ENCODE measurements around the gene OCA2.

The OCA2 gene

GRCh38 chr15:27757052-27757451, 342.1 kb downstream of the OCA2 start:
- no peaks in the 10 kb centered on the region for H3K9me3 ChIP-seq (ENCODE audit: low read length)
- no peak overlapping the region for H3K27ac ChIP-seq (ENCODE audit: low read depth, low read length, poor library complexity, severe bottlenecking)
- no peak overlapping the region for H3K9ac ChIP-seq (ENCODE audit: low read length)
- no peak overlapping the region for H3K4me2 ChIP-seq (ENCODE audit: low read length)
- H4K20me1 ChIP-seq (ENCODE audit: insufficient read depth, low read length) = no peaks in the 10 kb centered on the region
- H3K27me3 ChIP-seq (ENCODE audit: insufficient read depth, low read length) = no peaks in the 10 kb centered on the region
- H3K36me3 ChIP-seq (ENCODE audit: insufficient read depth, low read length) = no peaks in the 10 kb centered on the region
- TF ChIP-seq CTCF (IDR thresholded peaks at IDR 0.05; ENCODE audit: low read length) = no peak
- TF ChIP-seq EZH2 (IDR thresholded peaks at IDR 0.05; ENCODE audit: borderline replicate concordance, low read length) = no peak
- no peak overlapping the region for H3K4me3 ChIP-seq (ENCODE audit: low read depth, low read length, poor library complexity, severe bottlenecking)
- H3K79me2 ChIP-seq (ENCODE audit: insufficient read depth, low read length) = no peaks in the 10 kb centered on the region
- H3K9me2 ChIP-seq (ENCODE audit: low read depth, low read length) = no peaks in the 10 kb centered on the region
- H3K4me1 ChIP-seq (ENCODE audit: insufficient read depth, low read length, severe bottlenecking) = no peaks in the 10 kb centered on the region
- H3F3A ChIP-seq (ENCODE audit: insufficient read depth, low read length) = no peaks in the 10 kb centered on the region
- H2AFZ ChIP-seq (ENCODE audit: low read length) = no peak overlapping the region

- Histone ChIP-seq H3K9me2 (ENCODE audit: low read depth, low read length) (no peaks in the 10 kb centered on the region), H3K36me3 (ENCODE audit: insufficient read depth, low read length) (no peaks in the 10 kb centered on the region), H3K9ac (ENCODE audit: low read length) (no peak overlapping the region), H4K20me1 (ENCODE audit: insufficient read depth, low read length) (no peaks in the 10 kb centered on the region), H3K4me2 (ENCODE audit: low read length) (no peak overlapping the region), H3K27me3 (ENCODE audit: insufficient read depth, low read length) (no peaks in the 10 kb centered on the region), H3F3A (ENCODE audit: insufficient read depth, low read length) (no peaks in the 10 kb centered on the region), H3K9me3 (ENCODE audit: low read length) (no peaks in the 10 kb centered on the region), H2AFZ (ENCODE audit: low read length) (no peak overlapping the region), H3K4me3 (ENCODE audit: low read depth, low read length, poor library complexity, severe bottlenecking) (no peak overlapping the region), H3K79me2 (ENCODE audit: insufficient read depth, low read length) (no peaks in the 10 kb centered on the region), H3K27ac (ENCODE audit: low read depth, low read length, poor library complexity, severe bottlenecking) (no peak overlapping the region), H3K4me1 (ENCODE audit: insufficient read depth, low read length, severe bottlenecking) (no peaks in the 10 kb centered on the region)
- TF ChIP-seq EZH2 (IDR thresholded peaks at IDR 0.05; ENCODE audit: borderline replicate concordance, low read length) (no peak), CTCF (IDR thresholded peaks at IDR 0.05; ENCODE audit: low read length) (no peak)
These were observed 346.4 kb downstream of the OCA2 start for GRCh38 chr15:27752691-27753090.

GRCh38 chr15:27747997-27748396, 351.1 kb downstream of the OCA2 start:
- TF ChIP-seq EZH2 (IDR thresholded peaks at IDR 0.05; ENCODE audit: borderline replicate concordance, low read length) (no peak), CTCF (IDR thresholded peaks at IDR 0.05; ENCODE audit: low read length) (no peak)
- no peak overlapping the region for H3K9ac ChIP-seq (ENCODE audit: low read length)
- H3K27me3 ChIP-seq (ENCODE audit: insufficient read depth, low read length) = no peaks in the 10 kb centered on the region
- H3K4me3 ChIP-seq (ENCODE audit: low read depth, low read length, poor library complexity, severe bottlenecking) = no peak overlapping the region
- H4K20me1 ChIP-seq (ENCODE audit: insufficient read depth, low read length) = no peaks in the 10 kb centered on the region
- H3K27ac ChIP-seq (ENCODE audit: low read depth, low read length, poor library complexity, severe bottlenecking) = no peak overlapping the region
- no peaks in the 10 kb centered on the region for H3K79me2 ChIP-seq (ENCODE audit: insufficient read depth, low read length)
- H3K36me3 ChIP-seq (ENCODE audit: insufficient read depth, low read length) = no peaks in the 10 kb centered on the region
- no peaks in the 10 kb centered on the region for H3K9me3 ChIP-seq (ENCODE audit: low read length)
- no peaks in the 10 kb centered on the region for H3F3A ChIP-seq (ENCODE audit: insufficient read depth, low read length)
- no peak overlapping the region for H3K4me2 ChIP-seq (ENCODE audit: low read length)
- no peak overlapping the region for H2AFZ ChIP-seq (ENCODE audit: low read length)
- H3K4me1 ChIP-seq (ENCODE audit: insufficient read depth, low read length, severe bottlenecking) = no peaks in the 10 kb centered on the region
- no peaks in the 10 kb centered on the region for H3K9me2 ChIP-seq (ENCODE audit: low read depth, low read length)
